IMR-90 (cell line): Measurements from ENCODE around the gene RMND5A. TPM values are rescaled to one million over a fixed set of nuclear protein-coding genes. Genes with fewer than 3 reads are reported as not detected.

Experiments used
- ATAC-seq: fragments of 200-7000 bp; cut with Tn5 transposase; 2 replicates; pipeline ENCODE4 v1.9.1; 2020; ENCODE audit warnings: low read depth, mild to moderate bottlenecking, moderate library complexity
- BruUV-seq: library from RNA; stranded (reverse); fragments of 400-500 nt; replicated peaks from 2 replicates; lab custom pipeline; 2021; lab: Mats Ljungman, UMichigan
- CTCF ChIA-PET: fragments of 300-600 bp; formaldehyde crosslinking; extraction: SDS; loops from one replicate; lab custom pipeline; 2021; ENCODE audit warnings: antibody characterized with exemption; lab: Yijun Ruan, JAX
- POLR2A ChIA-PET: fragments of 300-600 bp; sonication (Branson Sonifier 250); formaldehyde crosslinking; loops from one replicate; lab custom pipeline; 2022; ENCODE audit warnings: antibody characterized with exemption; ENCODE audit not compliant: unreplicated experiment; lab: Charles Lee
- DNase-seq: peaks from one replicate; pipeline ENCODE4 v3.0.0; 2013
- H2AFZ ChIP-seq: replicated peaks from 2 replicates; pipeline ENCODE3; 2013; ENCODE audit warnings: low read length, mild to moderate bottlenecking; ENCODE audit not compliant: poor library complexity
- H2AK5ac ChIP-seq: 2 replicates; pipeline ENCODE4 v1.6.1; 2013; ENCODE audit warnings: low read depth, low read length, inconsistent platforms
- H2AK9ac ChIP-seq: replicated peaks from 2 replicates; pipeline ENCODE3; 2013; ENCODE audit warnings: mild to moderate bottlenecking, low read depth, low read length, moderate library complexity; ENCODE audit not compliant: poor library complexity
- H2BK120ac ChIP-seq: 2 replicates; pipeline ENCODE4 v1.6.1; 2013; ENCODE audit warnings: low read depth, low read length, inconsistent platforms
- H2BK15ac ChIP-seq: 3 replicates; pipeline ENCODE4 v1.6.1; 2013; ENCODE audit warnings: low read depth, low read length, inconsistent platforms
- H2BK20ac ChIP-seq: 2 replicates; pipeline ENCODE4 v1.6.1; 2013; ENCODE audit warnings: low read depth, mild to moderate bottlenecking, inconsistent platforms, low read length, moderate library complexity
- H2BK5ac ChIP-seq: 2 replicates; pipeline ENCODE4 v1.6.1; 2013; ENCODE audit warnings: mild to moderate bottlenecking, low read depth, low read length, inconsistent platforms; ENCODE audit not compliant: poor library complexity, severe bottlenecking
- H3K14ac ChIP-seq: replicated peaks from 2 replicates; pipeline ENCODE4 v1.6.1; 2013; ENCODE audit warnings: low read depth, low read length, inconsistent platforms
- H3K18ac ChIP-seq: 2 replicates; pipeline ENCODE4 v1.6.1; 2013; ENCODE audit warnings: low read depth, low read length, control low read depth
- H3K23ac ChIP-seq: 2 replicates; pipeline ENCODE4 v1.6.1; 2013; ENCODE audit warnings: low read depth, low read length, inconsistent platforms
- H3K27ac ChIP-seq: 2 replicates; pipeline ENCODE4 v1.5.1; 2013; ENCODE audit warnings: mild to moderate bottlenecking, control low read depth, low read length; ENCODE audit not compliant: insufficient read depth
- H3K27me3 ChIP-seq: 2 replicates; pipeline ENCODE4 v1.6.1; 2013; ENCODE audit warnings: low read length; ENCODE audit not compliant: control insufficient read depth, insufficient read depth
- H3K36me3 ChIP-seq: 2 replicates; pipeline ENCODE4 v1.6.1; 2013; ENCODE audit warnings: low read length, mixed read lengths; ENCODE audit not compliant: control insufficient read depth, insufficient read depth
- H3K4ac ChIP-seq: 2 replicates; pipeline ENCODE4 v1.6.1; 2013; ENCODE audit warnings: low read depth, low read length, inconsistent platforms
- H3K4me1 ChIP-seq: 2 replicates; pipeline ENCODE4 v1.6.1; 2013; ENCODE audit warnings: low read length, mixed read lengths; ENCODE audit not compliant: control insufficient read depth, insufficient read depth
- H3K4me2 ChIP-seq: 2 replicates; pipeline ENCODE4 v1.6.1; 2013; ENCODE audit warnings: low read depth, mild to moderate bottlenecking, control low read depth, low read length, moderate library complexity
- H3K4me3 ChIP-seq: 2 replicates; pipeline ENCODE4 v1.5.1; 2013; ENCODE audit warnings: low read depth, mild to moderate bottlenecking, control low read depth, low read length, moderate library complexity; ENCODE audit not compliant: insufficient read depth
- H3K56ac ChIP-seq: 2 replicates; pipeline ENCODE4 v1.6.1; 2013; ENCODE audit warnings: low read length, inconsistent platforms; ENCODE audit not compliant: insufficient read depth; ENCODE audit errors: extremely low read depth
- H3K79me1 ChIP-seq, 2 experiments: 2 replicates each; pipeline ENCODE4 v1.6.1; 2013; ENCODE audit warnings: low read length in 2 of 2, inconsistent platforms in 1 of 2, low read depth in 1 of 2
- H3K9ac ChIP-seq: 2 replicates; pipeline ENCODE4 v1.6.1; 2013; ENCODE audit warnings: low read depth, low read length, control low read depth
- H3K9me1 ChIP-seq: 2 replicates; pipeline ENCODE4 v1.6.1; 2013; ENCODE audit warnings: low read length, inconsistent platforms; ENCODE audit not compliant: insufficient read depth
- H3K9me3 ChIP-seq: 2 replicates; pipeline ENCODE4 v1.6.1; 2013; ENCODE audit warnings: low read length; ENCODE audit not compliant: control insufficient read depth, insufficient read depth
- H4K20me1 ChIP-seq: 2 replicates; pipeline ENCODE4 v1.6.1; 2013; ENCODE audit warnings: low read length, inconsistent platforms; ENCODE audit not compliant: insufficient read depth
- H4K5ac ChIP-seq: 2 replicates; pipeline ENCODE4 v1.6.1; 2013; ENCODE audit warnings: mild to moderate bottlenecking, low read depth, low read length, control low read depth
- H4K8ac ChIP-seq, 2 experiments: 2 replicates each; pipeline ENCODE4 v1.6.1; 2013; ENCODE audit warnings: low read depth in 2 of 2, low read length in 2 of 2, control low read depth in 1 of 2, inconsistent platforms in 1 of 2
- H4K91ac ChIP-seq: 2 replicates; pipeline ENCODE4 v1.6.1; 2013; ENCODE audit warnings: low read depth, low read length, inconsistent platforms; ENCODE audit not compliant: insufficient read depth
- BHLHE40 ChIP-seq: fragments of 150-350 bp; IDR thresholded peaks from 2 replicates; pipeline ENCODE4 v1.6.1; 2016; ENCODE audit warnings: mild to moderate bottlenecking, low read depth, low read length
- CEBPB ChIP-seq: IDR thresholded peaks from 2 replicates; pipeline ENCODE4 v1.6.1; 2012; ENCODE audit warnings: low read depth, low read length, improper control_type of control experiment
- CHD1 ChIP-seq: IDR thresholded peaks from 2 replicates; pipeline ENCODE4 v1.6.1; 2012; ENCODE audit warnings: low read depth, low read length, improper control_type of control experiment
- ELK1 ChIP-seq: fragments of 150-350 bp; IDR thresholded peaks from 2 replicates; pipeline ENCODE4 v1.6.1; 2016; ENCODE audit warnings: low read depth, mild to moderate bottlenecking, low read length, moderate library complexity, borderline replicate concordance
- FOS ChIP-seq: fragments of 150-350 bp; IDR thresholded peaks from 2 replicates; pipeline ENCODE4 v1.6.1; 2016; ENCODE audit warnings: low read depth, low read length
- MAFK ChIP-seq: IDR thresholded peaks from 2 replicates; pipeline ENCODE4 v1.6.1; 2012; ENCODE audit warnings: low read depth, low read length, improper control_type of control experiment
- MAZ ChIP-seq: IDR thresholded peaks from 2 replicates; pipeline ENCODE4 v1.6.1; 2012; ENCODE audit warnings: low read depth, mild to moderate bottlenecking, low read length, improper control_type of control experiment, moderate library complexity, borderline replicate concordance
- MXI1 ChIP-seq: IDR thresholded peaks from 2 replicates; pipeline ENCODE4 v1.6.1; 2012; ENCODE audit warnings: low read depth, mild to moderate bottlenecking, low read length, moderate library complexity, borderline replicate concordance
- NFE2L2 ChIP-seq: fragments of 150-350 bp; IDR thresholded peaks from 2 replicates; pipeline ENCODE4 v1.6.1; 2016; ENCODE audit warnings: low read depth, mild to moderate bottlenecking, low read length
- POLR2A ChIP-seq: IDR thresholded peaks from 2 replicates; pipeline ENCODE4 v1.6.1; 2012; ENCODE audit warnings: mild to moderate bottlenecking, low read depth, low read length
- RAD21 ChIP-seq: IDR thresholded peaks from 2 replicates; pipeline ENCODE4 v1.6.1; 2012; ENCODE audit warnings: low read length, improper control_type of control experiment
- RCOR1 ChIP-seq: IDR thresholded peaks from 2 replicates; pipeline ENCODE4 v1.6.1; 2012; ENCODE audit warnings: mild to moderate bottlenecking, low read length, improper control_type of control experiment; ENCODE audit not compliant: insufficient replicate concordance
- RFX5 ChIP-seq: IDR thresholded peaks from 2 replicates; pipeline ENCODE4 v1.8.0; 2012; ENCODE audit warnings: low read depth, mild to moderate bottlenecking, low read length, moderate library complexity
- SMC3 ChIP-seq: fragments of 150-350 bp; IDR thresholded peaks from 2 replicates; pipeline ENCODE4 v1.6.1; 2016; ENCODE audit warnings: low read depth, mild to moderate bottlenecking, antibody characterized with exemption, low read length, moderate library complexity
- WGBS, 2 experiments: methylation state at CpG; one replicate each; pipeline versions ENCODE4 v1.1.5 to v1.1.7; 2013; ENCODE audit warnings: missing lambda C conversion rate in 2 of 2; ENCODE audit not compliant: insufficient read length in 1 of 2; ENCODE audit errors: extremely low coverage in 2 of 2; 5-methylcytosine and 5-hydroxymethylcytosine counted together
- dilution Hi-C: fragments of 300-500 bp; cut with HindIII; formaldehyde crosslinking; loops from one replicate; pipeline ENCODE4 v1.14.3; 2018; ENCODE audit warnings: low sequenced_read_pairs; ENCODE audit not compliant: unreplicated experiment
- in situ Hi-C: fragments of 300-500 bp; cut with MboI; formaldehyde crosslinking; loops from 3 replicates; pipeline ENCODE4 v1.14.3; 2019; ENCODE audit warnings: low sequenced_read_pairs, inconsistent platforms, mixed read lengths
- intact Hi-C: fragments of 100-400 bp; cut with micrococcal nuclease; formaldehyde crosslinking; loops from 2 replicates; pipeline ENCODE4 v1.10.0; 2022
- polyA plus RNA-seq, 3 experiments: library from polyadenylated mRNA; depleted of rRNA; stranded (reverse); fragments of >200 nt; gene quantifications; 2 replicates each; pipeline ENCODE4 v1.2.3, GENCODE V29; 2012; ENCODE audit warnings: low replicate concordance in 1 of 3
- total RNA-seq: library from RNA; depleted of rRNA; stranded (reverse); fragments of >200 nt; gene quantifications from 2 replicates; pipeline ENCODE4 v1.2.3, GENCODE V29; 2012

Gene RMND5A
- total and polyA plus RNA-seq, 2 of the 4 experiments (the other 2 are of a cell fraction): 5.1 to 16.0 TPM

- H3K18ac ChIP-seq: no peak overlapping the region
- CTCF ChIA-PET: interaction anchor here (0.6 to 1.4 kb wide), 2 partner anchors 12 to 57 kb away, joined by 4 to 6 read pairs; no protein-coding TSS in a partner anchor
- H4K8ac ChIP-seq: no peak overlapping the region
- no peak overlapping the region for H3K4me2 ChIP-seq
- no peak overlapping the region for H2AK5ac ChIP-seq
- H4K91ac ChIP-seq: no peak overlapping the region
- H3K27ac ChIP-seq: no peak overlapping the region
- DNase-seq: no peak
- no peak overlapping the region for H3K23ac ChIP-seq
- H2AFZ ChIP-seq: no peak overlapping the region
- no peak overlapping the region for H3K9ac ChIP-seq
- no peak overlapping the region for H2BK20ac ChIP-seq
- TF ChIP-seq RFX5 (no peak), MXI1 (no peak), RAD21 (no peak), CHD1 (no peak), MAFK (no peak), BHLHE40 (no peak), ELK1 (no peak), FOS (no peak), CEBPB (no peak), MAZ (no peak), SMC3 (no peak), NFE2L2 (no peak), POLR2A (no peak), RCOR1 (no peak)
- POLR2A ChIA-PET: no interaction called here
- intact Hi-C loops (loop anchor here (5.0 kb wide), 1 partner anchor 408 kb away; no protein-coding TSS in a partner anchor), in situ Hi-C loops (no loop called here), dilution Hi-C loops (no loop called here)
- WGBS, 2 experiments: 14% methylated on average over 22 of the region's 43 CpGs; no CpG with 5 or more reads in 1 of the 2 experiments
- H3K14ac ChIP-seq: no peak overlapping the region
- H3K27me3 ChIP-seq: peaks cover 50% of the 10 kb centered on the region
- H2BK120ac ChIP-seq: no peak overlapping the region
- no peaks in the 10 kb centered on the region for H3K79me1 ChIP-seq
- no peaks in the 10 kb centered on the region for H3K9me1 ChIP-seq
- BruUV-seq: no TSS peak
- no peaks in the 10 kb centered on the region for H3K36me3 ChIP-seq
- no peak overlapping the region for H3K4ac ChIP-seq
- no peak overlapping the region for H3K4me3 ChIP-seq
- no peak overlapping the region for H2AK9ac ChIP-seq
- no peaks in the 10 kb centered on the region; the same call in 1 of the 2 replicates for H3K9me3 ChIP-seq
- H4K20me1 ChIP-seq: no peaks in the 10 kb centered on the region
- no peak for ATAC-seq
- no peak overlapping the region for H2BK15ac ChIP-seq
- H4K5ac ChIP-seq: no peak overlapping the region
- no peak overlapping the region for H3K56ac ChIP-seq
- no peaks in the 10 kb centered on the region for H3K4me1 ChIP-seq
- H2BK5ac ChIP-seq: no peak overlapping the region
Measured at GRCh38 chr2:86809481-86810121, 89.5 kb downstream of the RMND5A start.
